KMS-11 (cell line): ENCODE data around the gene RBMS2.

Source experiments
- H2AFZ ChIP-seq: fragments of 200-600 bp; sonication (generic); 2 replicates; pipeline ENCODE4 v1.6.1; 2016; ENCODE audit warnings: antibody characterized with exemption, mixed run types, low read depth
- H3K27ac ChIP-seq: fragments of 200-600 bp; sonication (generic); 2 replicates; pipeline ENCODE4 v1.6.1; 2016; ENCODE audit warnings: mild to moderate bottlenecking, mixed run types
- H3K27me3 ChIP-seq: fragments of 200-600 bp; sonication (generic); 2 replicates; pipeline ENCODE4 v1.6.1; 2017; ENCODE audit warnings: mild to moderate bottlenecking, low read depth, mixed run types, moderate library complexity; ENCODE audit not compliant: insufficient read depth
- H3K36me3 ChIP-seq: fragments of 200-600 bp; sonication (generic); 2 replicates; pipeline ENCODE4 v1.6.1; 2017; ENCODE audit warnings: mild to moderate bottlenecking, mixed run types; ENCODE audit not compliant: insufficient read depth
- H3K4me1 ChIP-seq: fragments of 200-600 bp; sonication (generic); 2 replicates; pipeline ENCODE4 v1.6.1; 2016; ENCODE audit warnings: mild to moderate bottlenecking, low read depth, mixed run types; ENCODE audit not compliant: poor library complexity, severe bottlenecking
- H3K4me2 ChIP-seq: fragments of 200-600 bp; sonication (generic); 2 replicates; pipeline ENCODE4 v1.7.0; 2016; ENCODE audit warnings: mild to moderate bottlenecking, mixed run types
- H3K4me3 ChIP-seq: fragments of 200-600 bp; sonication (generic); IDR thresholded peaks from 2 replicates; pipeline ENCODE4 v1.6.1; 2017; ENCODE audit warnings: low read depth, low read length, mixed read lengths; ENCODE audit not compliant: insufficient read depth
- H3K79me2 ChIP-seq: fragments of 200-600 bp; sonication (generic); 2 replicates; pipeline ENCODE4 v1.6.1; 2016; ENCODE audit warnings: low read depth, mixed run types; ENCODE audit not compliant: insufficient read depth
- H3K9ac ChIP-seq: fragments of 200-600 bp; sonication (generic); 2 replicates; pipeline ENCODE4 v1.6.1; 2016; ENCODE audit warnings: mild to moderate bottlenecking, mixed run types
- H4K20me1 ChIP-seq: fragments of 200-600 bp; sonication (generic); 2 replicates; pipeline ENCODE4 v1.6.1; 2016; ENCODE audit warnings: mild to moderate bottlenecking, mixed run types; ENCODE audit not compliant: insufficient read depth
- TF ChIP-seq, protein P1 (sequence below): fragments of 200-600 bp; sonication (generic); conservative IDR thresholded peaks from 2 replicates; pipeline ENCODE4 v1.6.1; 2017; ENCODE audit warnings: low read depth, mild to moderate bottlenecking, antibody characterized with exemption, low read length, moderate library complexity, mixed read lengths

RBMS2 gene

DNA sequence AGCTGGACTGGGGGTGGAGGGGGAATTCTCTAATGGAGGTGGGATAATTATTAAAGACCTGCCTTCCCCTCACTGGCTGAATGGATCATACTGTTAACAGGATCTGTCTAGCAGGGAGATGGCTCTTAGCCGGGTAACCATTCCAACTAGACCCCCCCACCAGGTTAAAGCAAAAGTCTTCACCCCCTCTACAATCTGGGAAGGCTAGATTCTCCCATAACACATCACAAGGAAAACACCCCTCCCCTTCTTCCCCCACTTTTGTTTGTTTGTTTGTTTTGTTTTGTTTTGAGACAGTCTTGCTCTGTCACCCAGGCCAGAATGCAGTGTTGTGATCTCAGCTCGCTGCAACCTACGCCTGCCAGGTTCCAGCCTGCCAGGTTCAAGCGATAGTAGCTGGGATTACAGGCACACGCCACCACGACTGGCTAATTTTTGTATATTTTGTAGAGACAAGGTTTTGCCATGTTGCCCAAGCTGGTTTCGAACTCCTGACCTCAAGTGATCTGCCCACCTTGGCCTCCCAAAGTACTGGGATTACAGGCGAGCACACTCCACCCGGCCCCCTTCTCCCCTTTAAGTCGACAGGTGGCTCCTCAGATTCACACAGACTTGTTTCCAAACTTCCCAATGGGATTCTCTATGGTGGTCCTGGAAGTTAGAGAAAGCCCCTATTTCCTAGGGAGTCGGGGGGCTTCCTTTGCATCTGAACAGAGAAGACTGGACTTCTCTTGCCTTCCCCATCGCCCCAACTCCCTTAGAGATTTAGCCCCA is 112.0 kb downstream of the RBMS2 start:
- H3K79me2 ChIP-seq, result peaks cover 70% of the 10 kb centered on the region
- H3K4me3 ChIP-seq, result no peak overlapping the region
- TF ChIP-seq, protein P1, sequence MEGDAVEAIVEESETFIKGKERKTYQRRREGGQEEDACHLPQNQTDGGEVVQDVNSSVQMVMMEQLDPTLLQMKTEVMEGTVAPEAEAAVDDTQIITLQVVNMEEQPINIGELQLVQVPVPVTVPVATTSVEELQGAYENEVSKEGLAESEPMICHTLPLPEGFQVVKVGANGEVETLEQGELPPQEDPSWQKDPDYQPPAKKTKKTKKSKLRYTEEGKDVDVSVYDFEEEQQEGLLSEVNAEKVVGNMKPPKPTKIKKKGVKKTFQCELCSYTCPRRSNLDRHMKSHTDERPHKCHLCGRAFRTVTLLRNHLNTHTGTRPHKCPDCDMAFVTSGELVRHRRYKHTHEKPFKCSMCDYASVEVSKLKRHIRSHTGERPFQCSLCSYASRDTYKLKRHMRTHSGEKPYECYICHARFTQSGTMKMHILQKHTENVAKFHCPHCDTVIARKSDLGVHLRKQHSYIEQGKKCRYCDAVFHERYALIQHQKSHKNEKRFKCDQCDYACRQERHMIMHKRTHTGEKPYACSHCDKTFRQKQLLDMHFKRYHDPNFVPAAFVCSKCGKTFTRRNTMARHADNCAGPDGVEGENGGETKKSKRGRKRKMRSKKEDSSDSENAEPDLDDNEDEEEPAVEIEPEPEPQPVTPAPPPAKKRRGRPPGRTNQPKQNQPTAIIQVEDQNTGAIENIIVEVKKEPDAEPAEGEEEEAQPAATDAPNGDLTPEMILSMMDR, result no peak
- H3K27ac ChIP-seq, result peak overlapping the region; percentile 53; the same call in 1 of the 2 replicates
- H3K27me3 ChIP-seq, result no peaks in the 10 kb centered on the region
- no peaks in the 10 kb centered on the region; the same call in 1 of the 2 replicates for H4K20me1 ChIP-seq
- peak overlapping the region; percentile 59; the same call in 1 of the 2 replicates for H3K9ac ChIP-seq
- peaks cover 10% of the 10 kb centered on the region; the same call in 1 of the 2 replicates for H3K36me3 ChIP-seq
- H2AFZ ChIP-seq, result peak overlapping the region; percentile 48; the same call in 1 of the 2 replicates
- peak overlapping the region; percentile 92 for H3K4me2 ChIP-seq
- peaks cover 60% of the 10 kb centered on the region for H3K4me1 ChIP-seq

- peaks cover 68% of the 10 kb centered on the region for H3K79me2 ChIP-seq
- peaks cover 17% of the 10 kb centered on the region; the same call in 1 of the 2 replicates for H3K36me3 ChIP-seq
- no peaks in the 10 kb centered on the region for H4K20me1 ChIP-seq
- peak overlapping the region; percentile 59; the same call in 1 of the 2 replicates for H3K9ac ChIP-seq
- peak overlapping the region; percentile 53 for H3K27ac ChIP-seq
- no peaks in the 10 kb centered on the region for H3K27me3 ChIP-seq
- peaks cover 66% of the 10 kb centered on the region for H3K4me1 ChIP-seq
- no peak overlapping the region for H3K4me3 ChIP-seq
- H2AFZ ChIP-seq, result peak overlapping the region; percentile 48; the same call in 1 of the 2 replicates
- peak overlapping the region; percentile 92 for H3K4me2 ChIP-seq
- TF ChIP-seq, protein P1, result 0 out of 2 replicates have a peak, but pooled peaks have one; percentile 6
These were observed 112.7 kb downstream of the RBMS2 start for GRCh38 chr12:56634242-56634836.

DNA sequence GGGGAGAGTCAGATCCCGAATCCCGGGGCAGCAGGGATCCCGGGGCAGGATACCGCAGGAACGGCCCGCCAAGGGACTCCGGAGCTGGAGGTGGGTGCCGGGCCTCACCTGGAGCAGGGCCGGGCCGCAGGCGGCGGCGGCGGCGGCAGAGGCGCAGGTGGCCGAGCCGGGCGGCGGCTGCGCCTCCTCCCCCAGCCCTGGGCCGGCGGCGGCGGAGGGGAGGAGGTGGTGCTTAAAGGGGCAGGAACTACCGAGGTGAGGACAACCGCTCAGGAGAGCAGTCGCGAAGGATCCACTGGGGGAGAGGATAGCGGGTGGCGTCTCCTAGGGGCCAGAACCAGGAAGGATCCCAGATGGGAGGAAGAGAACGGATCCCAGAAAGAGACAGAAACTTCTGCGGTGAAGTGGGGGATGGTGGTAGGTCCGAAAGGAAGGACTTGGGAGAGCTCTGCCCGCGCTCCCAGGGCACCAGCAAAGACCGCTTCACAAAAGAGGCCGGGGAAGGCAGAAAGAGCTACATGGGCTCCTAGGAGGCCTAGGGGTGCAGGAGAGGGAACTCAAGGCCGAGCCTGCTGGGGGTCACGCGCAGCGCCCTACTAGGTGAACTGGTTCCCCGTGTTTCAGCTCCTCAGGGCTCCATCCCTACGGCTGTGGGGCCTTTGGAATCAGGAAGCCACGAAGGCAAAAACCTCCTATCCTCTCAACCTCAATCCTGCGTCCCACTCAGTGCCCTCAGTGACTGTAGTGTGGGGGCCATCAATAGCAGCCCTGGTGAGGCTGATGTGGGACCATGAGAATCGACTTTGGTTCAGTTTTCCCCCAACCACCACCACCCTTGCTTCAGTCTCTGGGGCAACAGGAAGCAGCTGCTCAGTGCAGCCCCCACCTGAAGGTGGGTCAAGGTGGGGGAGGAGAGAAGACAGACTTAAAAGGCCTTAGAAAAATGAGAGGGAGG is 113.5 kb downstream of the RBMS2 start:
- peak overlapping the region; percentile 48 for H2AFZ ChIP-seq
- H3K9ac ChIP-seq, result peak overlapping the region; percentile 59
- peaks cover 23% of the 10 kb centered on the region; the same call in 1 of the 2 replicates for H3K36me3 ChIP-seq
- H3K4me2 ChIP-seq, result peak overlapping the region; percentile 92
- no peaks in the 10 kb centered on the region for H3K27me3 ChIP-seq
- peaks cover 65% of the 10 kb centered on the region for H3K79me2 ChIP-seq
- no peak overlapping the region for H3K4me3 ChIP-seq
- TF ChIP-seq, protein P1, result 0 out of 2 replicates have a peak, but pooled peaks have one; percentile 6
- no peaks in the 10 kb centered on the region for H4K20me1 ChIP-seq
- peak overlapping the region; percentile 53 for H3K27ac ChIP-seq
- peaks cover 74% of the 10 kb centered on the region for H3K4me1 ChIP-seq
